ENCODE results near the gene PCBP2. TPM values are rescaled to one million over a fixed set of nuclear protein-coding genes. Genes with fewer than 3 reads are reported as not detected.

PCBP2 gene
- total RNA-seq, 1 experiment from 2014 or later = 981 TPM

- ChIA-PET POLR2A (no interaction called here), CTCF (interaction anchor here (0.7 to 1.7 kb wide), 2 partner anchors 9 to 583 kb away, joined by 3 to 5 read pairs; no protein-coding TSS in a partner anchor)
- peaks cover 17% of the 10 kb centered on the region for H3K4me1 Mint-ChIP-seq
- ATAC-seq (no peak), DNase-seq (ENCODE audit: low spot score) (no peak)
- peak overlapping the region; percentile 50; the same call in 1 of the 2 replicates for H3K27ac Mint-ChIP-seq
- H3K27me3 Mint-ChIP-seq (ENCODE audit: low read depth) = no peaks in the 10 kb centered on the region
- H3K36me3 Mint-ChIP-seq = peaks cover 94% of the 10 kb centered on the region
- TF ChIP-seq ZNF416 (CRISPR knock-in tag; IDR thresholded peaks at IDR 0.05) (no peak), ELF4 (CRISPR knock-in tag; IDR thresholded peaks at IDR 0.05; ENCODE audit: low read depth) (no peak), MXD4 (CRISPR knock-in tag; IDR thresholded peaks at IDR 0.05; ENCODE audit: borderline replicate concordance) (no peak), TCF7 (CRISPR knock-in tag; IDR thresholded peaks at IDR 0.05; ENCODE audit: low read depth) (no peak), MAX (CRISPR knock-in tag; IDR thresholded peaks at IDR 0.05) (no peak), PRRX2 (CRISPR knock-in tag; IDR thresholded peaks at IDR 0.05) (no peak), E2F4 (CRISPR knock-in tag; IDR thresholded peaks at IDR 0.05; ENCODE audit: borderline replicate concordance, low read depth) (no peak), ESRRA (CRISPR knock-in tag; IDR thresholded peaks at IDR 0.05; ENCODE audit: borderline replicate concordance) (no peak)
- no peaks in the 10 kb centered on the region for H3K9me3 Mint-ChIP-seq
- no peak overlapping the region for H3K4me3 Mint-ChIP-seq
These were observed 16.0 kb downstream of the PCBP2 start for GRCh38 chr12:53467880-53468279.

- ATAC-seq = no peak
- ChIA-PET POLR2A (interaction anchor here (0.7 kb wide), 1 partner anchor 23 kb away, joined by 3 read pairs; no protein-coding TSS in a partner anchor), CTCF (interaction anchor here (0.7 to 1.7 kb wide), 2 partner anchors 8 to 583 kb away, joined by 3 to 5 read pairs; no protein-coding TSS in a partner anchor)
- H3K4me3 Mint-ChIP-seq = no peak overlapping the region
- peaks cover 92% of the 10 kb centered on the region for H3K36me3 Mint-ChIP-seq
- DNase-seq (ENCODE audit: low spot score) = no peak
- no peaks in the 10 kb centered on the region for H3K27me3 Mint-ChIP-seq (ENCODE audit: low read depth)
- TF ChIP-seq NFYB (CRISPR knock-in tag; conservative IDR thresholded peaks at IDR 0.05; ENCODE audit: low read depth) (no peak), CBFB (CRISPR knock-in tag; IDR thresholded peaks at IDR 0.05; ENCODE audit: low read depth) (no peak), SP1 (CRISPR knock-in tag; conservative IDR thresholded peaks at IDR 0.05) (no peak), ZBTB43 (CRISPR knock-in tag; IDR thresholded peaks at IDR 0.05) (no peak), JAZF1 (CRISPR knock-in tag; IDR thresholded peaks at IDR 0.05) (no peak), NR1H2 (CRISPR knock-in tag; IDR thresholded peaks at IDR 0.05) (no peak), IRF2 (CRISPR knock-in tag; IDR thresholded peaks at IDR 0.05; ENCODE audit: borderline replicate concordance, low read depth) (no peak), FOXP4 (CRISPR knock-in tag; IDR thresholded peaks at IDR 0.05) (no peak), ZNF671 (CRISPR knock-in tag; IDR thresholded peaks at IDR 0.05) (no peak), ZNF281 (CRISPR knock-in tag; IDR thresholded peaks at IDR 0.05) (no peak)
- H3K9me3 Mint-ChIP-seq = no peaks in the 10 kb centered on the region
- H3K27ac Mint-ChIP-seq = no peak overlapping the region; the same call in 1 of the 2 replicates
- peaks cover 13% of the 10 kb centered on the region for H3K4me1 Mint-ChIP-seq
These were observed 16.4 kb downstream of the PCBP2 start for GRCh38 chr12:53468282-53468681.
